HG02970 (cell line): Measurements from ENCODE around the gene DPYSL3.
"Not testable (repeated sequence)": the region's sequence is repeated elsewhere in the genome, so short reads cannot be mapped to it uniquely, and the experiment has no call there.

Source experiments
- ATAC-seq: cut with Tn5 transposase; IDR thresholded peaks from one replicate; pipeline ENCODE4 v1.9.1; 2021; ENCODE audit warnings: mild to moderate bottlenecking, moderate library complexity, moderate number of reproducible peaks; ENCODE audit not compliant: unreplicated experiment, low FRiP score

The DPYSL3 gene

DNA sequence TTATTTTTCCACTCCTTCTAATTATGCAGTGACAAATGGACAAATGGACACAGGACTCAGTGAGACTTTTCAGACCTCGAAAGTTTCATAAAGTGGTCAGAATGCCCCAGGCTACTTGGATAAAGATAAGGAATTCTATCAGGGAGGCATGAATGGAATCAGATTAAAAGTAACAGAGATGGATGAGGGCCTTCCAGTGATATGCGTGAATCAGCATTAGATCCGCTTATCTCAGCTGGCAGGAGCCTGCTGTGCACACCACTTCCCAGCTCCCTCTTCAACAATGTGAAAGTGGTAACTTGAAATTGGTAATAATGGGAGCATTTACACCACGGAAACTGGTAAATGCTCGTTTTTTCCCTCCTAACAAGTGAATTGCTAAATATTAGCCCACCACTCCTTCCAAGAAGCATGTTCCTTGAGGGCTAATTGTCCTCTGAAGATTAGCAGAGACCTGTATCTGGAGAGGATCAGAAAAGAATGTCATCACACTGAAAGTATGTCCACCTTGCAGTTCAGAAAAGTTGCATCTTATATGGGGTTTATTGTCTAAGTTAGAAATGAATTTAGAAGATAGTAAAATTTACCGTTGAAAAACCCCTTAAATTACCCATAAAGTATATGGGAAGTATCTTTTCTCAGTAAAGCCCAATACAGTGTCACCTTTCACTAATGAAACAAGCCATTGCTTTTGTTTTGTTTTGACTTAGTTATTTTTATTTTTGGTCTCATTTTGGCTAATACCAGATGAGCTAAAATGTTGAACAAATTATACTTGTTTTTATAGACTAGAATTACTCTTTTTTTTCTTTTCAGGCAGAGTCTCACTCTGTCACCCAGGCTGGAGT is 125.3 kb downstream of the DPYSL3 start:
- ATAC-seq = no peak

DNA sequence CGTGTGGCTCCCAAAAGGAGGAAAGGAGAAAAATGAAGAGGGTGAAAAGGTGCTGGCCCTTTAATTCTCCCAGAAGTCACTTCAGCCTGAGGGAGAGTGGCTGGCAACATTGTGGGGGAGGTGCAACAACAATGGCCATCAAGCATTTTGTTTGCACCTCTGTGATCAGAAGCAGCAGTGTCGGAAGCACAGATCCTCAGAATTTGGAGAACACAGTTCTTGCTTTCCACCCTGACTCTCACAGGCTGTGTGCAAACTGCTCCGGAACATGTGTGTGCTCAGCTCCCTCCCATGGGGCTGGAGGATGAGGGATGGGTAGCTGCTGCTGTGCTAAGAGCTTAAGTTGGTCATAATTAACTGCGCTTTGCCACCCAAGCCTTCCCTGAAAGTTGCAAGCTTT is 127.1 kb downstream of the DPYSL3 start:
- no peak for ATAC-seq

- no peak for ATAC-seq
These were observed 128.3 kb downstream of the DPYSL3 start for GRCh38 chr5:147381555-147381954.

DNA sequence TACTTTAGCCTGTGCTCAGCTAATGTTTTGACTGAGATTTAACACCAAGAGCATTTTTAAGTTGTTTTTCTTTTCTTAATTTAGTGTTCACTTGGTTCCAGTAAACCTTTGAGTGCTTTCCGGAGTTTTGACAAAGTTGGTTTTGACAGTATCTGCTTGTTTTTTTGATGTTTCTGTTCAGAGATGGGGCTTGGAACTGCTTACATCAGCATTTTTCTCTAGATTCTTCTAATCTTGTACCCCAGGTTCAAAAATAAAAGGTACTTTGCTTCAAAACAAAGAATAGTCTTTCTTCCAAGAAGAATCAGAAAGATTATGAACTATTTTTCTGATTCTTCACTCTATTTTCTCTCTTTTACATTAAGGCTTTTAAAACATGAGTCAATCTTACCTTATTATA is 132.2 kb downstream of the DPYSL3 start:
- no peak for ATAC-seq

- no peak for ATAC-seq
These were observed 134.7 kb downstream of the DPYSL3 start for GRCh38 chr5:147375151-147375550.

DNA sequence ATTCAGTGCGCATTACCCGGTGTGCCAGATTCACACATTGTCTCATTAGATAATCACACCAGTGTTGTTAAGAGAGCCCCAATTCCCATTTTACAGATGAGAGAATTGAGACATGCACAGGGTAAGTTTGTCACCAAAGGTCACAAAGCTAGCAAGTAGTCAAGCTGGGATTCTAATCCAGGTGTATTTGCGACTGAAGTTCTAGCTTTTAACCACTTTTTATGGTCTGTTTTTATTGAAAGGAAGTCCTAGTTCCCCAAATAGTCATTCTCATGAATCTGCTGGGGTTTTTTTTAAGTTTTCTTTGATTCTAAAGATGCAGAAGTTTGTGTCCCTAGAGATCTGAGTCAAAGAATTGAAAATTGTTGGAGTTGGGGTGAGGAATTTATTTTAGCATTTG is 136.5 kb downstream of the DPYSL3 start:
- no peak for ATAC-seq

GRCh38 chr5:147372191-147372590 is 137.7 kb downstream of the DPYSL3 start:
- ATAC-seq = no peak

DNA sequence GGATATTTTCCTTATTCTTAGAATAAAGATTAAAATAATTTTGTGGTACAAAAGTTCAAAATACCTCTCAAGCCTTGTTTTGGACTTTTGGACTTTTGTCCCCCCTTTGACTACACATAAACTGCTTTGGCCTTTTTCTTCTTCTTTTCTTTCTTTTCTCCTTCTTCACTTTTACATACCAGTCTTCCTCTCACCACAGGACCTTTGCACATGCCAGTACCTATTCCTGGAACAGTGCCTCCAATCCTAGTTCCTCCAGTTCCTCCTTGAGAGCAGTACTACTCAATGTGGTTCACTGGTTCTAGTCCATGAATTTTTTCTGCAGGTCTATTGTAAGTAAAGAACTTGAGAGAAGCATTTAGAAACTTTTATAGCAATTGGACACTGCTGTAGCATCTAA is 138.6 kb downstream of the DPYSL3 start:
- no peak for ATAC-seq

- no peak for ATAC-seq
These were observed 140.0 kb downstream of the DPYSL3 start for GRCh38 chr5:147369742-147370374.

DNA sequence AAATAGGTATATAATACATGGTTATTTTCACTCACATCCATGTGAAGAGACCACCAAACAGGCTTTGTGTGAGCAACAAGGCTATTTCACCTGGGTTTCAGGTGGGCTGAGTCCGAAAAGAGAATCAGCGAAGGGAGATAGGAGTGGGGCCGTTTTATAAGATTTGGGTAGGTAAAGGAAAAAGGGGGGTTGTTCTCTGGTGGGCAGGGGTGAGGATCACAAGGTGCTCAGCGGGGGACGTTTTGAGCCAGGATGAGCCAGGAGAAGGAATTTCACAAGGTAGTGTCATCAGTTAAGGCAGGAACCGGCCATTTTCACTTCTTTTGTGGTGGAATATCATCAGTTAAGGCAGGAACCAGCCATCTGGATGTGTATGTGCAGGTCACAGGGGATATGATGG is 142.5 kb downstream of the DPYSL3 start:
- ATAC-seq = not testable (repeated sequence)

DNA sequence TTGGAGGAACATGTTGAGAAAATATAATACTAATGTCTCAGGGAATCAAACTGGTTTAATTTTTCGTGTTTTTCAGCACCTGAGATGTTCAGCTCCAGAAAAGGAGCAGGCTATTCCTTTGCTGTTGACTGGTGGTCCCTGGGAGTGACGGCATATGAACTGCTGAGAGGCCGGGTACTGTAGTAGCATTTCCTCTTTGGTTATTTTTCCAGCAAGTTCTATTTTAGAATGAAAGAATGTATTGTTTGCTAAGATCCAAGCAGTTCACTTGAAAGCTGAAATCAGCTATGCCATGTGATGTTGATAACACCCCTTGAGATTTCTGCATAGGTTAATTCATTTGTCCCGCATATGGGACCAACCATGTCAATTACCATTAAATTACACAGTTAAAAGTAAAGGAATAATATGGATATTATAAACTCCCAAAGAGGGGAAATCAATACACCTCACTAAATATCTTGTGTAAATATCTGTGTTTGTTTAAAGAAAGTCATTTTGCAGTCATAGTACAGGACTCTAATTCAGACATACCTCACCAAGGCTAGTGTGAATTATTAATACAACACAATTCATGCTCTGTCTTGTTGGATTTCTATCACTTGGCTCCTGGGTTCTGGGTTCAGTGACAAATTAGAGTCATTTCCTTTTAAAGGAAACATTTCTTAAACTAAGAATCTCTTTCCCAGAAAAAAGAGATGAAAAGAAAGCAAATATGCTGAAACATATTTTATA is 148.3 kb downstream of the DPYSL3 start:
- ATAC-seq = no peak

DNA sequence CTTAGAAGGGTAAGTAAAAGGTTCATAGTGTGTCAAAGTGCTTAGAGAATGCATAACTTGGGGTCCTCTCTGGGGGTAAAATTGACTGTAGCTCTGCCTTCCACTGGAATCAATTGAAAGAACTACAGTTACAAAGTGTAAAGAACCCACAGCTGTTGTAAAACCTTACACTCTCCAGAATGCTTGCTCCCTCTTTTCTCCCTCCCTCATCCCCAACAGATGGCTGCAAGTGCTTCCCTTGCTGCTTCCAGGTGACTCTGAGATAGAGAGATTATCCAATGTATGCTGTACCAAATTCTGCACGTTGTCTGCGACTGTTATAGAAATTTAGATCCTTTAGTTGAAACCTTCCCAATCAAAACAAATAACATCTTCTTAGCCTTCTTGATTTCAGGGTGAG is 149.1 kb downstream of the DPYSL3 start:
- no peak for ATAC-seq

- ATAC-seq = no peak
These were observed 150.3 kb downstream of the DPYSL3 start for GRCh38 chr5:147359581-147359980.

DNA sequence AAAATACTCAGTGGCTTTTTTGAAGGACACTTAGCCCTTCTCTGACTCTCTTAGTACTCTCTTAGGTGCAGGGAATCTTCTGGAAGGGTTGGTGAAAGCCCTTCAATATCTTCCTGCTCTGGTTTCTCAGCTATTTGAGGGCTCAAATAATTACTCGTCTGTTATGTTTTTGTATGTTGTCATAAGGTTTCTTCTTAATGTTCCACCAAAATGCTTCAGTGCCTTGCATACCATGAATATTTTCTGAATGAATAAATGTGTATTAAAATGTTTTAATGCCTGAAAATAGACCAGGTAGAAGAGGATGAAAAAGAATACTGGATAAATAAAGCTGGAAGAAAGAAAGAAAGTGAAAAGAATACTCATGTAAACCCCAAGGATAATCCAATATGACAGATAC is 150.8 kb downstream of the DPYSL3 start:
- no peak for ATAC-seq

GRCh38 chr5:147349241-147349640 is 160.6 kb downstream of the DPYSL3 start:
- ATAC-seq = no peak

GRCh38 chr5:147348451-147348850 is 161.4 kb downstream of the DPYSL3 start:
- ATAC-seq = no peak

DNA sequence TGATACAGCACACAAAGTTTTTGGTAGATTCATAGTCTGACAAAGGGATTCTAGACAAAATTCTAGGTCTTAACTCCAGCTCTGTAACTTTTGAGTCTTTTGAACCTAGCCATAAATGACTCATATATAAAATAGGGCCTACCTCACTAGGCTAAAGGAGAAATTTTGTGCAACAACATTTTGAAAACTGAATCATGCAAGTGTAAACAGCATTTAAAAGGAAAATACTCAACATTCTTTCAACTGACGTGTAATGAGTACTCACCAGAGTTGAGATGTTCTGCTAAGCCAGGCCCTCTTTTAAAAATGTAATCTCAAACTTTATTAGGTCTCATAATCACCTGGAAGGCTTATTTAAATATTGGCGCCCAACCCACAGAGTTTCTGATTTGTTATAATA is 161.8 kb downstream of the DPYSL3 start:
- ATAC-seq = no peak

- no peak for ATAC-seq
These were observed 163.8 kb downstream of the DPYSL3 start for GRCh38 chr5:147346006-147346561.

DNA sequence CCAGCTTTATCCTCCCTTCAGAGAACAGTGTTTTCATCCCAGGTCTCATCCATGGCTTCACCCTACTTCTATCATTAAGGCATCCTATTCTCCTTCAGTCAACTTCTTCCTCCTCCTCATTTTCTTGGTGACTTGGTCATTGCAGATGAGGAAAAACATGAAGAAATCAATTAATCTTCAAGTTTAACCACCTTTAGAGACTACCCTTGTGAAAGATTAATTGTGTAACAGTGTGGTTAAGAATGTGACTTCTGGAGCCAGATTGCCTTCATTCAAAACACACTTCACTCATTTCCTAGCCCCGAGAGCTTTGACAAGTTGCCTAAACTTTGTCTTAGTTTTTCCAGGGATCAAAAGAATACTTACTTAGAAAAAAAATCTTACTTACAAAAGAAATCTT is 165.0 kb downstream of the DPYSL3 start:
- no peak for ATAC-seq

DNA sequence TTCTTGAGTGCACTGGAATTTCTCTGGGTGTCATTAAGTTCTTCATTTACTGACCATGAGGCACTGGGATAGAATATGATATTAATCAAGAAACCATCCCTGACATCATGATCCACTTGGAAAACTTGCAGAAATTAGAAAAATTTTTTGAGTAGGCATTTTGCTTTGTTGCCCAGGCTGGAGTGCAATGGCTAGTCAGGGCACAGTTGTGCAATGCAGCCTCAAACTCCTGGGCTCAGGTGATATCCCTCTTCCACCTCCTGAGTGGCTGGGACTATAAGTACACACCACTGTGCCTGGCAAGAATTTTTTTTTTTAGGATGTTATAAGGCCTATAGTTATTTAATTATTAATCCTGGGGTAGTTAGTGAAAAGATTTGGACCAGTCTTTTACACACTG is 168.5 kb downstream of the DPYSL3 start:
- no peak for ATAC-seq

GRCh38 chr5:147340941-147341340 is 168.9 kb downstream of the DPYSL3 start:
- no peak for ATAC-seq
